Osteocyte (in vitro differentiated cells): ENCODE data around the gene FABP2. TPM values are rescaled to one million over a fixed set of nuclear protein-coding genes. Genes with fewer than 3 reads are reported as not detected.
A peak's percentile ranks its signal among the peaks of the same experiment; 100 is the strongest.
"Not testable (repeated sequence)": the region's sequence is repeated elsewhere in the genome, so short reads cannot be mapped to it uniquely, and the experiment has no call there.

Experiments
- DNase-seq: peaks from one replicate; pipeline ENCODE4 v3.0.0; 2021; ENCODE audit warnings: mixed read lengths; ENCODE audit not compliant: unreplicated experiment; ENCODE audit errors: extremely low spot score
- H3K27ac Mint-ChIP-seq: one replicate; pipeline ENCODE4 v1.8.0; 2021; ENCODE audit warnings: mild to moderate bottlenecking, mixed read lengths; ENCODE audit not compliant: unreplicated experiment
- H3K27me3 Mint-ChIP-seq: one replicate; pipeline ENCODE4 v1.8.0; 2021; ENCODE audit warnings: mixed read lengths; ENCODE audit not compliant: unreplicated experiment
- H3K36me3 Mint-ChIP-seq: one replicate; pipeline ENCODE4 v1.8.0; 2021; ENCODE audit warnings: mixed read lengths; ENCODE audit not compliant: unreplicated experiment
- H3K4me1 Mint-ChIP-seq: one replicate; pipeline ENCODE4 v1.8.0; 2021; ENCODE audit warnings: mixed read lengths; ENCODE audit not compliant: unreplicated experiment
- H3K4me3 Mint-ChIP-seq: one replicate; pipeline ENCODE4 v1.8.0; 2021; ENCODE audit warnings: mild to moderate bottlenecking, moderate library complexity, mixed read lengths; ENCODE audit not compliant: unreplicated experiment
- H3K9me3 Mint-ChIP-seq: one replicate; pipeline ENCODE4 v1.8.0; 2021; ENCODE audit warnings: mixed read lengths; ENCODE audit not compliant: unreplicated experiment
- long read RNA-seq: library from polyadenylated mRNA; unstranded; transcript quantifications from one replicate; pipeline ENCODE4 v2.0.0, GENCODE V29; 2021
- total RNA-seq: library from RNA; stranded (reverse); gene quantifications from 2 replicates; pipeline ENCODE4 v1.2.1, GENCODE V29; 2021
- TF ChIP-seq, protein P1 (sequence below): fragments of 200-600 bp; sonication (generic); IDR thresholded peaks from 2 replicates; pipeline ENCODE4 v1.5.0; 2021; ENCODE audit warnings: antibody characterized with exemption, mild to moderate bottlenecking, moderate library complexity

Gene FABP2
- 0.13 TPM in 1 of 2 replicates, not detected in the other for total RNA-seq
- long read RNA-seq: 0 reads

DNA sequence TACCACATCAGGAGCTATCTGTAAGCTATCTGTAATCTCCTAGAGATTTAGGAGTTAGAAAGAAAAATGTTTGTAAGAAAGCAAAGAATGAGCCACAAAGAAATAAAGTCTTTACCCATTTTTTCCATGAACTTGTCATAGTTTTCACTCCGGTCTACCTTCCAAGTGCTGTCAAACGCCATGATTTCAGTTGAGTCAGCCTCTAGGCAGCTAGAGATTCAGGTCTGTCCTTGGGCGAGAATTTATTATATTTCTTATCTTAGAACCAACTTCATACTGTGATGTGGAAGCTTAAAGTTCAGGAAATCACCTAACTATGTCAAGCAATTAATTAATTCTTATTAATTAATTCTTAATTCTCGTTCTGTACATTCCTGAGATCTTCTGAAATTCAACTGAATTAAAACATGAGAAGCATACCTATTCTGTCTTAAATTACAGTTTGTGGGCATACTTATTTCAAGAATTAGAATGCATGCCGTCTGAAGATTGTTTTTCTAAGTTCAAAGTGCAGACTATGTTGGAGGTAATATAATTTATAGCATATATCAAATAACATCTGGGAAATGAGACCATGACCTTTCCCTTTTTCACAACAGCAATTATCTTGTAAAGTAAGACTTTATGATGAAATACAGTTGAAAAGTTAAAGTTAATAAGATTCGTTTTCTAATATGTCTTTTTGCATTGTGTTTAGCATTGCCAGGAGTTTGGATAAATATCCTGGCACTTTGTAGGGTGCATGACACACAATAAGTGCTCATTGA, at the start of gene FABP2:
FABP2 (minus strand) TSS at position 218 of the 767 bp plus-strand sequence; CDS start at position 182, 36 bp downstream.
- no peaks in the 10 kb centered on the region for H3K9me3 Mint-ChIP-seq
- H3K4me3 Mint-ChIP-seq: no peak within 1 kb of the TSS
- peaks cover 3% of the 10 kb centered on the region for H3K27me3 Mint-ChIP-seq
- TF ChIP-seq, protein P1, sequence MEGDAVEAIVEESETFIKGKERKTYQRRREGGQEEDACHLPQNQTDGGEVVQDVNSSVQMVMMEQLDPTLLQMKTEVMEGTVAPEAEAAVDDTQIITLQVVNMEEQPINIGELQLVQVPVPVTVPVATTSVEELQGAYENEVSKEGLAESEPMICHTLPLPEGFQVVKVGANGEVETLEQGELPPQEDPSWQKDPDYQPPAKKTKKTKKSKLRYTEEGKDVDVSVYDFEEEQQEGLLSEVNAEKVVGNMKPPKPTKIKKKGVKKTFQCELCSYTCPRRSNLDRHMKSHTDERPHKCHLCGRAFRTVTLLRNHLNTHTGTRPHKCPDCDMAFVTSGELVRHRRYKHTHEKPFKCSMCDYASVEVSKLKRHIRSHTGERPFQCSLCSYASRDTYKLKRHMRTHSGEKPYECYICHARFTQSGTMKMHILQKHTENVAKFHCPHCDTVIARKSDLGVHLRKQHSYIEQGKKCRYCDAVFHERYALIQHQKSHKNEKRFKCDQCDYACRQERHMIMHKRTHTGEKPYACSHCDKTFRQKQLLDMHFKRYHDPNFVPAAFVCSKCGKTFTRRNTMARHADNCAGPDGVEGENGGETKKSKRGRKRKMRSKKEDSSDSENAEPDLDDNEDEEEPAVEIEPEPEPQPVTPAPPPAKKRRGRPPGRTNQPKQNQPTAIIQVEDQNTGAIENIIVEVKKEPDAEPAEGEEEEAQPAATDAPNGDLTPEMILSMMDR: no peak
- H3K27ac Mint-ChIP-seq: no peak within 1 kb of the TSS
- no peaks in the 10 kb centered on the region for H3K36me3 Mint-ChIP-seq
- no peak for DNase-seq
- H3K4me1 Mint-ChIP-seq: peaks cover 18% of the 10 kb centered on the region

DNA sequence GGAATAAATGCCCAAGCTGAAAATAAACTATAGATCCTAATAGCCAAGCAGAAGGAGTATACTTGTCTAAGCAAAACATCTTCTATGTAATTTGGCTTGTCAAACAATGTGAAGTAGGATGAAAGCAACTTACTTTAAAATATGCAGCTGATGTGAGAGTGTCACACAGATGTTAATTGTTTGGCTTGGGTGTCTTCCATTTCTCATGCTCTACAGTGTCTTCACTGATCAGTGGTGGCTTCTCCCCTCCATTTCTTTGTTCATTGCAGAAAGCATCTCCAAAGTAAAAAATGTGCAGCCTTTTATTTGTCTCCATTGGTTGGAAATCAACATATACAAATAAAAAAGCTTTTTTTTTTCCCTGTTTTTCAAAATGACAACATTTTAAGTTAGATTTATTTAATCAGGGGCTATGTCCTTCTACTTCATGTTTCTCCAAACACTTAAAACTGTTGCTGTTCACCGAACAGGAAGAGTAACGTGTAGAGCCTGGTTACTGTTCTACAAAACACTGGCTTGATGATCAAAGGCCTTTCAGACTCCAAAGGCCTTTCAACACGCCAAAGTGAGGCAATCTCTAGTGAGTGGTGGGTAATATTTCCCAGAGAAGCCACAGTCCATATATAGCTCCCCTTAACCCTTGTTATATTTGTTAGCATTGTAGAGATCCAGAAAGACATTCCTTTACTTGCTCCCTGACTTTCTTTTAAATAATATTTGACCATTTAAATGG, 49.2 kb upstream of the FABP2 start:
- H3K27me3 Mint-ChIP-seq, H3K9me3 Mint-ChIP-seq, H3K27ac Mint-ChIP-seq, H3K36me3 Mint-ChIP-seq, H3K4me3 Mint-ChIP-seq, DNase-seq, H3K4me1 Mint-ChIP-seq: not testable (repeated sequence)

DNA sequence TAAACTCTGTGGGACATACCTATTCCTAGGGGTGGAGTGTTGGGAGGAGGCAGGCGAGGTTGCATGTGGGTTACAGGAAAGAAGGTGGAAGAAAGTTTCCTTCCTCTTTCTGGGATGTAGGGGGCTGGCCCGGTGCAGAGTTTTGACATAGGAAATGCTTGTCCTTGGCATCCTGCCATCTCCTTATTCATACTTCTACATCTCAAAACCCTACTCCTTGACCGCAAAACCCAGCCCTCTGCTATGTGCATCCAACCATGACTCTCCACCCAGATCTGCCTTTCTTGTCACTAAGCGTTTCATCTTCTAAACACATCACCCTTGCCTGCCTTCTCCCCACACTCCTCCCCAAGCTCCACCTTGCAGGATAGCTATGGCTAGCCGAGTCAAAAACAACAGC, 48.5 kb upstream of the FABP2 start:
- not testable (repeated sequence) for H3K4me3 Mint-ChIP-seq, DNase-seq, H3K9me3 Mint-ChIP-seq, H3K27ac Mint-ChIP-seq, H3K36me3 Mint-ChIP-seq, H3K27me3 Mint-ChIP-seq, H3K4me1 Mint-ChIP-seq

DNA sequence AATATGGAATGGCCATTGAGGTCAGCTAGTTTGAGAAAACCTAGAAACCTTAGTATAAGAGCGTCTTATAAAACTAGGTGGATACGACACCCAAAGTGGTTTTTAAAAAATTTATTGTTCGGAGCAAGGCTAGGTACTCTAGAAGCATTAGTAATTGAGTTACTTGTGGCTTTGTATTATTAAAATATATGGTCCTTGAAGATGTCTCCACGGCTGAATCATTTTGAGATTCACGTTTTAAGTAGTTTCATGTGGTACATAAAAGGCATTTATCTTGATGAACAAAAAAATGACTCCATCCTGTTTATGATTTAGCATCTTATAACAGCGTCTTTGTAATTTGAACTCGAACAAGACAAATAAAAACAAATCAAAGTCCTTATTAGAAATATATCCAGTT, 44.9 kb upstream of the FABP2 start:
- not testable (repeated sequence) for H3K9me3 Mint-ChIP-seq, H3K4me1 Mint-ChIP-seq, H3K27me3 Mint-ChIP-seq, DNase-seq, H3K36me3 Mint-ChIP-seq, H3K27ac Mint-ChIP-seq, H3K4me3 Mint-ChIP-seq

DNA sequence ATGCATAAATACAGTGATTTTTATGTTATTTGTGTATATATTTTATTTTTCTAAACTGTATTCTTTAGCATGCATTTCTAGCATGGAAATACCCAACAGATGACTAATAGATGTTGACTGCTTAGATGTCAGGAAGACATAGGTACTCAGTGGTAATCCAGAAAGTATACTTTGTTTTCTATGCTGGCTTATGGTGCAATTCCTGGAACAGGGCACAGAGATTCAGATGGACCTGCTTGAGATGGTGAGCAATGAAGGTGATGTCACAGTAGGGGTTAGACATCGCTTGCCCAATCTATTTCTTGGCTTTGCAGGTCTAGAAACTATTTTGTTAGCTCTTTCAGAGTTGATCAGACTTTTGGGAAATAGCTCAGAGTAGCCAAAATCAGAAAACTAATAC, 42.3 kb upstream of the FABP2 start:
- H3K27me3 Mint-ChIP-seq: not testable (repeated sequence)

DNA sequence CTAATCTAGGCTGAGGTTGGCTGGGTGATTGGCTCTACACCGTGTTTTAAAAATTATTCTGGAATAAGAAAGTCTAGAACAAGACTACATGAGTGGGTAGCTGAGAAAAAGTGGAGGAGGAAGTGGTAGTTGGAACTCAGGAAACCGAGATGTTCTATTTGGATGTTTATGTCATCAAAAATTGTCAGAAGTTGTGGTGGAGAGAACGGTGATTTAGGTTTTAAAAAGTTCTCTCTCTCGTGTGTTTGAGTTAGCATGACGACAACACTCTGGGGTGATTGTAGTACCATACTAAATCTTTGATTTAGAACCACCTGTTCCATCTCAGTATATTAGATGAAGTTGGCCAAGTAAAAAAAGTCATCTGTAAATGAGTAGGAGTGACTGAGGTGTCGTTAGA, 41.4 kb upstream of the FABP2 start:
- H3K27ac Mint-ChIP-seq, H3K4me3 Mint-ChIP-seq, H3K27me3 Mint-ChIP-seq, H3K36me3 Mint-ChIP-seq, H3K9me3 Mint-ChIP-seq, DNase-seq, H3K4me1 Mint-ChIP-seq: not testable (repeated sequence)

More for the DNA sequence above, 42.3 kb upstream of the FABP2 start:
- H3K4me1 Mint-ChIP-seq, DNase-seq, H3K9me3 Mint-ChIP-seq, H3K27ac Mint-ChIP-seq, H3K4me3 Mint-ChIP-seq, H3K36me3 Mint-ChIP-seq: not testable (repeated sequence)

DNA sequence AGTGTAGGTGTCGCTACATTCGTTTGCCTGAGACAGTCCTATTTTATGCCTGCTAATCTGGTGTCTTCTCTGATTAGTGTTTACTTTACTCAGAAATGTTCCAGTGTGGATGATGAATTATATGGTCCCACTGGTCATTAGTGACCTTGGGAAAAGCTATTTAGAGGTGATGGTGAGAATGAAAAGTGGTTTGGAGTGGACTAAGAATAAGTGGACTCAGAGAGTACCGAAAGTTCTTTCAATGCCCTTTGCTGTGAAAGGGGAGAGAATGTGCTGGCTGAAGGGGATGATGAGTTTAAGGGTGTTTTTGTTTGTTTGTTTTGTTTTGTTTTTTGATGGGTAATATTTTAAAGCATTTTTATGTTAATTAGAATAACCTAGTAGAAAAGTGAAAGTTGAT, 40.5 kb upstream of the FABP2 start:
- H3K27ac Mint-ChIP-seq, H3K9me3 Mint-ChIP-seq, H3K36me3 Mint-ChIP-seq, H3K4me1 Mint-ChIP-seq, H3K27me3 Mint-ChIP-seq, DNase-seq, H3K4me3 Mint-ChIP-seq: not testable (repeated sequence)

DNA sequence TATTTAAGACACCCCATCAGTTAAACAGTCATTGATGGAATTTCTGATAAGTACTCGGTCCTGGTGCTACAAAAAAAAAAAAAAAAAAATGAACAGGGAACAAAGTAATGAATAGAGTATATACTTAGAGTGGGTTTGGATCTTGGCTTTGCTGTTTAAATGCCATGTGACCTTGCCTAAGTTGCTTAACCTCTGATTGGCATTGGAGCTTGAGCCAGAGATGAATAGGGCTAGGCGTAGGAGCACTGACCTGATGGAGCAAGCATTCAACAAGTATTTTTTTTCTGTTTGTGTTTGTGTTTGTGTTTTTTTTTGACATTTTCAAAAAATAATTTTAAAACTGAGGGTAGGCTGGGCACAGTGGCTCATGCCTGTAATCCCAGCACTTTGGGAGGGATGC, 37.9 kb upstream of the FABP2 start:
- H3K27ac Mint-ChIP-seq, DNase-seq, H3K27me3 Mint-ChIP-seq, H3K9me3 Mint-ChIP-seq, H3K4me3 Mint-ChIP-seq, H3K36me3 Mint-ChIP-seq: not testable (repeated sequence)
- H3K4me1 Mint-ChIP-seq: peaks cover 19% of the 10 kb centered on the region

DNA sequence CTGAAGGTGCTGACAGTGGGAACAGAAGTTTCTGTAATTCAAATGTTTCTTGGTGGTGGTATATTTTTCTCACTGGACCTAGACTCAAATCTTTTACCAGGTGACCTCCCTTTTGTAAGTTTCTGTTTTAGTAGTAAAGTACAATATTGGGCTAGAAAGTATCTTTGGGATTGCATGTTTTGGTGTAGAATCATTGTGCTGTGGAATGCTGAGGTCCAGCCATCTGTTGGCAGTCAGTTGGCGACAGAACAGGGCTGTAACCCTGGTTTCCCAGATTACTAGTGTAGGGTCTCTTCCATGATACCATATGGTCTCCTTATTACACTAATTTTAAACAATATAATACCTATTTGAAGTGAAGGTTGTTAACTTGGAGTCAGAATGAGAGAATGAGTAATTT, 34.9 kb upstream of the FABP2 start:
- not testable (repeated sequence) for H3K9me3 Mint-ChIP-seq, DNase-seq, H3K36me3 Mint-ChIP-seq, H3K4me3 Mint-ChIP-seq, H3K27me3 Mint-ChIP-seq
- Mint-ChIP-seq H3K4me1 (peaks cover 24% of the 10 kb centered on the region), H3K27ac (peak overlapping the region; percentile 85)

DNA sequence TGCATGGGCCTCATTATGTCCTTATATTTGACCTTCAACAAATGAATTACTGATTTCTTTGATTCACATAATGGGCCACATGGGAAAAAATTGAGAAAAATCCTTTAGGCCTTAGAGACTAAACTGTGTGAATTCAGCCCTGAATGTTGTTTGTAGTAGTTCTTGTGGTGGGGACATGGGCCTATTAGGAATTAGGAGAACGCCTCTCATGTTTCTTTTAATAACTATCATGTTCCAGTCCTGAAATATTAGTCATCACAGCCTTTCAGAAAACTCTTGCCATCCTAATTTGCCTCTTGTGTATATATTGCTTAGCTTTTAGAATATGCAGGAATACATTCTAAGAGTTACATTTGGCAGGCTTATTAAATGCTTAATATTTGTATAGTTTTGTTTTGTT, 34.1 kb upstream of the FABP2 start:
- H3K36me3 Mint-ChIP-seq, H3K27me3 Mint-ChIP-seq, H3K9me3 Mint-ChIP-seq, H3K4me3 Mint-ChIP-seq, DNase-seq: not testable (repeated sequence)
- H3K4me1 Mint-ChIP-seq: peaks cover 24% of the 10 kb centered on the region
- peak overlapping the region; percentile 85 for H3K27ac Mint-ChIP-seq

DNA sequence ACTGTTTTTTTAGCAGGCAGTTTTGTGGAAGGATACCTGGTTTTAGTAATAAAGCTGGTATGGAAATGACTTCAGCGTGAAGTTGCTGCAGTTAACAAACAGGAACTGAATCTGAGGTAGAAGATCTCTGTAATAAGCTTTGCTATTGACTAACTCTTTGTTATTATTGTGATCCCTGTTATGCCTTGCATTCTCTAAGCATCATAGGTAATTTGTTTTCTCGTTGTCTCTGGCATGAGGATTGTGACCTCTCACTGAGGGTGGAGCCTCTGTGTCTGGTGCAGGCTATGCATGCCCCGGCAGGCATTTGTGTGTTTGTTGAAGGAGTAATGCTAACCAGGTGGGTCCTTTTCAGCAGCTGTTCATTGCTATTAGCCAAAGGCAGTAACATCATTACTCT, 31.4 kb upstream of the FABP2 start:
- H3K4me3 Mint-ChIP-seq, H3K27ac Mint-ChIP-seq, DNase-seq, H3K27me3 Mint-ChIP-seq, H3K36me3 Mint-ChIP-seq, H3K9me3 Mint-ChIP-seq: not testable (repeated sequence)
- peaks cover 31% of the 10 kb centered on the region for H3K4me1 Mint-ChIP-seq
